K562 (cell line): Measurements from ENCODE around the gene ATP5ME.

Experiments used
- CHD2 ChIP-seq: IDR thresholded peaks from 2 replicates; pipeline ENCODE4 v1.6.1; 2011; ENCODE audit warnings: low read depth, low read length
- DNMT1 ChIP-seq: fragments of 450-650 bp; IDR thresholded peaks from 2 replicates; pipeline ENCODE4 v1.6.1; 2016; ENCODE audit warnings: antibody characterized with exemption, mild to moderate bottlenecking
- HCFC1 ChIP-seq: IDR thresholded peaks from 2 replicates; pipeline ENCODE4 v1.6.1; 2012; ENCODE audit warnings: low read depth, low read length, improper control_type of control experiment
- RAD21 ChIP-seq, 2 experiments: fragments of 250-450 bp in 1 of 2; fragments of 450-650 bp in 1 of 2; sonication (Bioruptor Pico) in 1 of 2; formaldehyde crosslinking in 1 of 2; IDR thresholded peaks in 1 of 2; conservative IDR thresholded peaks in 1 of 2; 2 replicates each; pipeline versions ENCODE4 v1.4.0 to v1.8.0; 2020 to 2022; ENCODE audit warnings: mild to moderate bottlenecking in 2 of 2, moderate library complexity in 1 of 2
- TF ChIP-seq, protein P1 (sequence below), 2 experiments: fragments of 450-650 bp in 1 of 2; sonication (generic) in 1 of 2; formaldehyde crosslinking in 1 of 2; IDR thresholded peaks in 1 of 2; conservative IDR thresholded peaks in 1 of 2; 2 replicates each; pipeline versions ENCODE4 v1.6.1 to v1.8.1; 2016 to 2023; ENCODE audit warnings: mild to moderate bottlenecking in 2 of 2, moderate library complexity in 2 of 2, inconsistent platforms in 1 of 2, missing genetic modification reagents in 1 of 2

DNA sequence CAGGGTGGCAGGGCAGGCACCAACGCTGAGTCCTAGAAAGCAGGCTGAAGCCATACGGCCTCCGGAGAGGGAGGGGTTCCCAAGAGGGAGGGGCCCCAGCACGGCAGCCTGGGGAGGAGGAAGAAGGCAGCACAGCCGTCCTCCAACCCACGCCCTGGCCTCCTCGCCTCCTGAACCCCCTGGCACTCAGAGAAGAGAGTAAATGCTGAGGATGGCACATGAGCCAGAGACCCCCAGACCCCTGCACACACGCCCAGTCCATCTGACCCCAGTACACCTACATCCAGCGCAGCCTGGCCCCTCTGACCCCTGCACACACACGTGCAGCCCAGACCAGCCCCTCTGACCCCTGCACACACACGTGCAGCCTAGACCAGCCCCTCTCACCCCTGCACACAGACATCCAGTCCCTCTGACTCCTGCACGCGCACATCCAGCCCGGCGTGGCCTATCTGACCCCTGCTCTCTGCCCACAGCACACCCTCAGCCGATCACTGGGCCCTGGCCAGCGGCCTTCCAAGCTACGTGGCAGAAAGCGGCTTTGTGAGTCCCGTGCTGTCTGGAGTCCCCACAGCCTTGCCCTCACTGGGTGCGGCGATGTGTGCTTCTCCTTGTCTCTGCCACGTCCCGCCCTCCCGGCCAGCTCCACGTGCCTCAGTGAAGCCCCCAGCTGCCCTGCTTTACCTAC is 18.5 kb downstream of the ATP5ME start:
- TF ChIP-seq, protein P1, sequence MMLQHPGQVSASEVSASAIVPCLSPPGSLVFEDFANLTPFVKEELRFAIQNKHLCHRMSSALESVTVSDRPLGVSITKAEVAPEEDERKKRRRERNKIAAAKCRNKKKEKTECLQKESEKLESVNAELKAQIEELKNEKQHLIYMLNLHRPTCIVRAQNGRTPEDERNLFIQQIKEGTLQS (IDR thresholded peaks at IDR 0.05) = no peak
- TF ChIP-seq, protein P1 (CRISPR knock-in tag; conservative IDR thresholded peaks at IDR 0.05) = no peak
- TF ChIP-seq DNMT1 (no peak), CHD2 (no peak), RAD21 (CRISPR knock-in tag; conservative IDR thresholded peaks at IDR 0.05 in 1 of 2, IDR thresholded peaks at IDR 0.05 in 1 of 2) (no peak), HCFC1 (no peak)
